NK-92 (cell line): Measurements from ENCODE around the gene MYCBPAP.
A peak's percentile ranks its signal among the peaks of the same experiment; 100 is the strongest.

ENCODE experiments used
- DNase-seq: peaks from one replicate; lab custom pipeline; 2025; ENCODE audit not compliant: unreplicated experiment; lab: John Stamatoyannopoulos, UW

The MYCBPAP gene

GRCh38 chr17:50507871-50508572 lies at the start of gene MYCBPAP:
Gene MYCBPAP, plus strand, starts transcription at chr17:50508439. Its CDS starts 236 bp downstream, at chr17:50508675.
- DNase-seq = peak; percentile 33

GRCh38 chr17:50458701-50459676 lies 49.2 kb upstream of the MYCBPAP start:
- no peak for DNase-seq

GRCh38 chr17:50459756-50460155 lies 48.5 kb upstream of the MYCBPAP start:
- no peak for DNase-seq

- no peak for DNase-seq
These were observed 47.3 kb upstream of the MYCBPAP start for GRCh38 chr17:50460831-50461526.

- DNase-seq = no peak
These were observed 46.6 kb upstream of the MYCBPAP start for GRCh38 chr17:50461550-50462132.

GRCh38 chr17:50462446-50462845 lies 45.8 kb upstream of the MYCBPAP start:
- DNase-seq = no peak

- no peak for DNase-seq
These were observed 44.1 kb upstream of the MYCBPAP start for GRCh38 chr17:50464121-50464520.

GRCh38 chr17:50464736-50465135 lies 43.5 kb upstream of the MYCBPAP start:
- DNase-seq = no peak

GRCh38 chr17:50465171-50465570 lies 43.1 kb upstream of the MYCBPAP start:
- no peak for DNase-seq

GRCh38 chr17:50465635-50466034 lies 42.6 kb upstream of the MYCBPAP start:
- DNase-seq = no peak

- DNase-seq = no peak
These were observed 41.7 kb upstream of the MYCBPAP start for GRCh38 chr17:50466371-50467113.

GRCh38 chr17:50467114-50467854 lies 41.0 kb upstream of the MYCBPAP start:
- no peak for DNase-seq

- DNase-seq = no peak
These were observed 40.4 kb upstream of the MYCBPAP start for GRCh38 chr17:50467855-50468303.

- no peak for DNase-seq
These were observed 39.7 kb upstream of the MYCBPAP start, which contains the start of gene CHAD for GRCh38 chr17:50468304-50469207. Gene CHAD, minus strand, starts transcription at chr17:50468880. Its CDS starts 67 bp downstream, at chr17:50468813.

- DNase-seq = no peak
These were observed 39.0 kb upstream of the MYCBPAP start for GRCh38 chr17:50469208-50469605.

GRCh38 chr17:50469671-50470305 lies 38.5 kb upstream of the MYCBPAP start:
- no peak for DNase-seq

- no peak for DNase-seq
These were observed 37.8 kb upstream of the MYCBPAP start for GRCh38 chr17:50470426-50470825.
